Astrocyte of the cerebellum (primary cell): Measurements from ENCODE around the gene GDF9.
"Not testable (repeated sequence)": the region's sequence is repeated elsewhere in the genome, so short reads cannot be mapped to it uniquely, and the experiment has no call there.

Source experiments
- DNase-seq: peaks from one replicate; pipeline ENCODE4 v3.0.0-alpha.2; 2011; ENCODE audit warnings: low read depth
- H3K4me3 ChIP-seq: 2 replicates; pipeline ENCODE4 v1.5.1; 2011; ENCODE audit warnings: mild to moderate bottlenecking, low read depth, low read length, moderate library complexity
- in situ Hi-C: cut with HindIII; loops from 2 replicates; pipeline ENCODE4 v1.10.0; 2017; ENCODE audit warnings: low sequenced_read_pairs
- TF ChIP-seq, protein P1 (sequence below): IDR thresholded peaks from 2 replicates; pipeline ENCODE4 v1.5.1; 2012; ENCODE audit warnings: low read length, low read depth, moderate library complexity, mild to moderate bottlenecking; ENCODE audit errors: missing control alignments

Gene GDF9

DNA sequence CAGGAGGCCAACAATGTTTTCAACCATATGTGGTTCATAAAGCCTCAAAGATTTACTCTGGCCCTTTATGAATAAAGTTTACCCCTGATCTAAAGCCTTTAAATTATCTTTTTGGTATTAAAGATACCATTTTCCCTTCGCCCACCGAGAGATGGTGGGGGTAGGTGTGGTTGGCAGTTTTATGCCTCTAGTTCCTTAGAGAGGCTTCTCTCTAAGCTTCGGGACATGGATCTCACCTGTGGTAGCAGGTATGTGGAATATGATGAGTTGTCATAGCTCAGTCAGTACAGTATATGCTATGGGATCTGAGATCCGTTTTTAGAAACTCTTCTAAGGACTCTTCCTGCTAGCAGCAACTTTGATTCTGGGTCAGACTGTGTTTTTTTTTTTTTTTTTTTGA is 2.5 kb upstream of the GDF9 start:
- H3K4me3 ChIP-seq = no peak overlapping the region
- no peak for DNase-seq
- in situ Hi-C loops = no loop called here
- TF ChIP-seq, protein P1, sequence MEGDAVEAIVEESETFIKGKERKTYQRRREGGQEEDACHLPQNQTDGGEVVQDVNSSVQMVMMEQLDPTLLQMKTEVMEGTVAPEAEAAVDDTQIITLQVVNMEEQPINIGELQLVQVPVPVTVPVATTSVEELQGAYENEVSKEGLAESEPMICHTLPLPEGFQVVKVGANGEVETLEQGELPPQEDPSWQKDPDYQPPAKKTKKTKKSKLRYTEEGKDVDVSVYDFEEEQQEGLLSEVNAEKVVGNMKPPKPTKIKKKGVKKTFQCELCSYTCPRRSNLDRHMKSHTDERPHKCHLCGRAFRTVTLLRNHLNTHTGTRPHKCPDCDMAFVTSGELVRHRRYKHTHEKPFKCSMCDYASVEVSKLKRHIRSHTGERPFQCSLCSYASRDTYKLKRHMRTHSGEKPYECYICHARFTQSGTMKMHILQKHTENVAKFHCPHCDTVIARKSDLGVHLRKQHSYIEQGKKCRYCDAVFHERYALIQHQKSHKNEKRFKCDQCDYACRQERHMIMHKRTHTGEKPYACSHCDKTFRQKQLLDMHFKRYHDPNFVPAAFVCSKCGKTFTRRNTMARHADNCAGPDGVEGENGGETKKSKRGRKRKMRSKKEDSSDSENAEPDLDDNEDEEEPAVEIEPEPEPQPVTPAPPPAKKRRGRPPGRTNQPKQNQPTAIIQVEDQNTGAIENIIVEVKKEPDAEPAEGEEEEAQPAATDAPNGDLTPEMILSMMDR = no peak

DNA sequence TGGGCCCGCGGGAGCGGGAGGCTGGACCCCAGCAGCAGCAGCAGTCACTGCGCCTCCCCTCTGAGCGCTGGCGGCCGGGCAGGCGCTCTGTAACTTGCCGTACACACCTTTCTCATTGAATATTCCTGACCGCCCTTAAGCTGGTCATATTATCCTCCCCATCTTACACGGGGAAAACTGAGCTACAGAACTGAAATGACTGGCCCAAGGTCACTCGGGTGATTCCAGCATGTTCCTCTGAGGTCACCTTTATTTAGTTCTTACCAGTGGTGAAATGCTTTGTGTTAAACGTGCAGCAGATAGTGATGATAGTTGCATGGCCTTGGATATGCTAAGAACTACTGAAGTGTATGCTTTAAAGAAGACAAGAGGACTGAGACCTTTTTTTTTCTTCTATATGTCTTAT is 780 bp upstream of the GDF9 start:
- DNase-seq = no peak
- TF ChIP-seq, protein P1 = no peak
- peak overlapping the region; percentile 92 for H3K4me3 ChIP-seq
- in situ Hi-C loops = no loop called here

DNA sequence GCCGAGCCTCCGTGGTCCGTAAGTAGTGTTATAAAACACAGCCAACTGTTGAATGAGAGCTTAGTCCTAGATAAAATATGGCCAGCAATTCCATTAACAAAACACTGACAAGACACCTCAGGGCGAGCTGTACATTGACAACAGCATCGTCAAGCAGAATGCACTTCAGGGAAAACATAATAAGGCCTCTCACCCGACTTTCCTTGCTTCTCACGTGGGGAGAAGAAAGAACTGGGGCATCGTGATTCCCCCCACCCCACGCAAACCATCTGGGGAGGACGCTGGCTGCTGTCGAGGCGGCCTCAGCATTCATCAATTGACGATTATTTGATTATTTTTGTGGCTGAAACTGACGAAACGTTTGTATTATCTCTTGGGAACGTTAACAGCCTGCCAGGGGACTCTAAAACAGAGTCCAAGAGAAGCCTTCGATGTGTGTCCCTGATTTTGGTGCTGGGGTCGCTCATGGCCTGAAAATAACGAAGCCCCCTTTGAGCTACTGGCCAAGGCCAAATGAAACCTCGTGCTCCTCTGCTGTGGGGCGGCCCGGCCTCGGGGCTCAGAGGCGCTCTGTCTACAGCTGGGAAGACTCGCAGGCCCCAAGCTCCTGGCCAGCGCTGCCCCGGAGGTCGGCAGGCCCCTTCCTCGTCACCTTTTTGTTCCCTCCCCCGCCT is 464 bp downstream of the GDF9 start:
- no peak for DNase-seq
- in situ Hi-C loops = no loop called here
- peak overlapping the region; percentile 92 for H3K4me3 ChIP-seq
- TF ChIP-seq, protein P1 = no peak

DNA sequence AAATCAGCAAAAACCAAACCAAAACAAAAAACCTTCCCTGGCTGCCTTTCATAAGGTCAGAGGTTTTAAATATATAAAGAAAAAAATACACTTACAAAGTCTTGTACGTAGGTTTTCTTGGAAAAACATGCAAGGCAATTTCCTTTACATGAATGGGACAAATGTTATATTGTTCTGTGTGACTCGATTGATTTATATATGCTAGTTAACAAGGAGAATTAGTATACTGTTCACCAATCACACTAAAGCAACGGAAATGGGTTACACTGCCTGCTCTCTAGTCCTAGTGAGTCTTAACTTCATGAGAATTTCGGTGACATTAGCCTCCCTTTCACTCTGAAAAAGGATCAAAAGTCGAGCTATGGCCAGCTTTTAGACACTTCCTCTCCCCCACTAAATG is 5.5 kb downstream of the GDF9 start:
- in situ Hi-C loops = no loop called here
- TF ChIP-seq, protein P1 = no peak
- no peak overlapping the region for H3K4me3 ChIP-seq
- DNase-seq = no peak

DNA sequence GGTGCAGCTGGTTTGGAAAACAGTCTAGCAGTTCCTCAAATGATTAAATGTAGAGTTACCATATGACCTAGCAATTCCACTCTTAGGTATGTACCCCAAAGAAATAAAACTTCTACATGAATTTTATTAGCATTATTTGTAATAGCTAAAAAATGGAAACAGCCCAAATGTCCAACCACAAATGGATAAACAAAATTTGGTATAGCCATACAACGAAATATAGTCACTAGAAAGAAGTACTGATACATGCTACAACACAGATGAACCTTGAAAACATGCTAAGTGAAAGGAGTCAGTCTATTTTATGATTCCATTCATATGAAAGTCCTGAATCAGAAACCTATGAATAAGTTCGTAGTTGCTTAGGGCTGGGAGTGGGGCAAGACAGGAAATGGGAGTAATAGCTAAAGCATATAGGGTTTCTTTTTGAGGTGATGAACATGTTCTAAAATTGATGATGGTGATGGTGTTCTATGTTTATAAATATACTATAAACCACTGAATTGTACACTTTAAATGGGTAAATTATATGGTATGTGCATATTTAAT is 6.3 kb downstream of the GDF9 start:
- in situ Hi-C loops = no loop called here
- H3K4me3 ChIP-seq = no peak overlapping the region
- no peak for DNase-seq
- TF ChIP-seq, protein P1 = no peak

DNA sequence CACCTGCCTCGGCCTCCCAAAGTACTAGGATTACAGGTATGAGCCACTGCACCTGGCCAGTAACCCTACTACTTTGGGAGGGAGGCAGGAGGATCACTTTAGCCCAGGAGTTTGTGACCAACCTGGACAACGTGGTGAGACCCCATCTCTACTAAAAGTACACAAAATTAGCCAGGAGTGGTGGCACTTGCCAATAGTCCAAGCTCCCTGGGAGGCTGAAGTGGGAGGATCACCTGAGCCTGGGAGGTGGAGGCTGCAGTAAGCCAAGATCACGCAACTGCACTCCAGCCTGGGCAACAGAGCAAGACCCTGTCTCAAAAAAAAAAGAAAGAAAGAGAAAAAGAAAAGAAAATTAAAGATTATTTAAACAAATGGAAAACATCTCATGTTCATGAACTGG is 10.3 kb downstream of the GDF9 start:
- no peak for DNase-seq
- TF ChIP-seq, protein P1 = no peak
- no peak overlapping the region for H3K4me3 ChIP-seq
- in situ Hi-C loops = no loop called here

DNA sequence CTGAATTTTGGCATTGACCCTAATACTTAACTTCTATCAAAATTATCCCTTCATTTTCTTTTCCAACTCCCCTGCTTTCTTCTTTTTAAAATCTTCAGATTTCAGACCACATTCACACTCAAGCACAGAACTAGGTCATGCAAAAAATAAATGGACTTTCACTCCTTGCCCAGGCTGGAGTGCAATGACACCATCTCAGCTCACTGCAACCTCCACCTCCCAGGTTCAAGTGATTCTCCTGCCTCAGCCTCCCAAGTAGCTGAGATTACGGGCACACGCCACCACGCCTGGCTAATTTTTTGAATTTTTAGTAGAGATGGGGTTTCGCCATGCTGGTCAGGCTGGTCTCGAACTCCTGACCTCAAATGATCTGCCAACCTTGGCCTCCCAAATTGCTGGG is 11.3 kb downstream of the GDF9 start:
- DNase-seq, in situ Hi-C loops, H3K4me3 ChIP-seq: not testable (repeated sequence)
